ENCODE data around the gene DKKL1. TPM values are rescaled to one million over a fixed set of nuclear protein-coding genes. Genes with fewer than 3 reads are reported as not detected.
"Not testable (repeated sequence)": the region's sequence is repeated elsewhere in the genome, so short reads cannot be mapped to it uniquely, and the experiment has no call there.

The DKKL1 gene
- total and polyA plus RNA-seq, 2 experiments from 2014 or later: 11.0 to 14.0 TPM

- no peaks in the 10 kb centered on the region for H3K36me3 ChIP-seq
- no peak for TF ChIP-seq CTCF (IDR thresholded peaks at IDR 0.05; ENCODE audit: low read depth, low read length)
- no peaks in the 10 kb centered on the region for H3K4me1 ChIP-seq (ENCODE audit: low read depth)
- no peak overlapping the region for H3K4me3 ChIP-seq
- no peaks in the 10 kb centered on the region for H3K9me3 ChIP-seq (ENCODE audit: low read depth)
- DNase-seq (ENCODE audit: low read depth in 1 of 2, low spot score in 1 of 2): no peak
- no peak overlapping the region for H3K27ac ChIP-seq
- no peaks in the 10 kb centered on the region for H3K27me3 ChIP-seq
These were observed 37.4 kb upstream of the DKKL1 start for GRCh38 chr19:49326165-49326704.

- peak; percentile 16 to 48 for DNase-seq (ENCODE audit: low read depth in 1 of 2, low spot score in 1 of 2)
These were observed 35.7 kb upstream of the DKKL1 start for GRCh38 chr19:49327878-49328544.

GRCh38 chr19:49328741-49329140, 34.9 kb upstream of the DKKL1 start:
- no peak for DNase-seq (ENCODE audit: low read depth in 1 of 2, low spot score in 1 of 2)
- no peak overlapping the region for H3K4me3 ChIP-seq
- no peak for TF ChIP-seq CTCF (IDR thresholded peaks at IDR 0.05; ENCODE audit: low read depth, low read length)
- H3K4me1 ChIP-seq (ENCODE audit: low read depth): no peaks in the 10 kb centered on the region
- no peaks in the 10 kb centered on the region for H3K36me3 ChIP-seq
- H3K9me3 ChIP-seq (ENCODE audit: low read depth): no peaks in the 10 kb centered on the region
- H3K27me3 ChIP-seq: no peaks in the 10 kb centered on the region
- H3K27ac ChIP-seq: no peak overlapping the region

More at GRCh38 chr19:49327878-49328544, 35.7 kb upstream of the DKKL1 start:
- Histone ChIP-seq H3K27ac (no peak overlapping the region), H3K4me3 (no peak overlapping the region), H3K36me3 (no peaks in the 10 kb centered on the region), H3K4me1 (ENCODE audit: low read depth) (no peaks in the 10 kb centered on the region), H3K27me3 (no peaks in the 10 kb centered on the region), H3K9me3 (ENCODE audit: low read depth) (no peaks in the 10 kb centered on the region)
- TF ChIP-seq CTCF (IDR thresholded peaks at IDR 0.05; ENCODE audit: low read depth, low read length): peak; percentile 75

- H3K4me1 ChIP-seq (ENCODE audit: low read depth); H3K9me3 ChIP-seq (ENCODE audit: low read depth); H3K36me3 ChIP-seq; H3K27ac ChIP-seq; DNase-seq (ENCODE audit: low read depth in 1 of 2, low spot score in 1 of 2); H3K4me3 ChIP-seq; H3K27me3 ChIP-seq: not testable (repeated sequence)
These were observed 32.5 kb upstream of the DKKL1 start for GRCh38 chr19:49331187-49331586.

GRCh38 chr19:49331616-49332055, 32.0 kb upstream of the DKKL1 start:
- Histone ChIP-seq H3K27me3 (no peaks in the 10 kb centered on the region), H3K27ac (no peak overlapping the region), H3K4me1 (ENCODE audit: low read depth) (no peaks in the 10 kb centered on the region), H3K9me3 (ENCODE audit: low read depth) (no peaks in the 10 kb centered on the region), H3K4me3 (no peak overlapping the region), H3K36me3 (no peaks in the 10 kb centered on the region)
- DNase-seq (ENCODE audit: low read depth in 1 of 2, low spot score in 1 of 2): peak; percentile 36 to 69
- no peak for TF ChIP-seq CTCF (IDR thresholded peaks at IDR 0.05; ENCODE audit: low read depth, low read length)

- DNase-seq (ENCODE audit: low read depth in 1 of 2, low spot score in 1 of 2): not testable (repeated sequence)
These were observed 30.8 kb upstream of the DKKL1 start for GRCh38 chr19:49332691-49333417.

More at GRCh38 chr19:49332691-49333417, 30.8 kb upstream of the DKKL1 start:
- H3K27ac ChIP-seq; H3K9me3 ChIP-seq (ENCODE audit: low read depth); H3K36me3 ChIP-seq; H3K27me3 ChIP-seq; H3K4me3 ChIP-seq; H3K4me1 ChIP-seq (ENCODE audit: low read depth): not testable (repeated sequence)

Data from cardiac muscle cell (in vitro differentiated cells and primary cell).